Subcutaneous adipose tissue (tissue), 4 donors: ENCODE data around the gene MLIP. TPM values are rescaled to one million over a fixed set of nuclear protein-coding genes. Genes with fewer than 3 reads are reported as not detected.

Experiments used
- total RNA-seq, 4 donors: library from RNA; depleted of rRNA; stranded (reverse); fragments of >200 nt; gene quantifications; one replicate each; pipeline ENCODE4 v1.1.0, GENCODE V29; 2016
- TF ChIP-seq, protein P1 (sequence below): fragments of 450-650 bp; IDR thresholded peaks from one replicate; pipeline ENCODE4 v1.5.1; 2016; ENCODE audit warnings: low read depth, mild to moderate bottlenecking, control low read depth, antibody characterized with exemption, moderate library complexity

The MLIP gene
- total RNA-seq, 4 donors from 2014 or later: 0.51 to 10.1 (median 4.6) TPM

DNA sequence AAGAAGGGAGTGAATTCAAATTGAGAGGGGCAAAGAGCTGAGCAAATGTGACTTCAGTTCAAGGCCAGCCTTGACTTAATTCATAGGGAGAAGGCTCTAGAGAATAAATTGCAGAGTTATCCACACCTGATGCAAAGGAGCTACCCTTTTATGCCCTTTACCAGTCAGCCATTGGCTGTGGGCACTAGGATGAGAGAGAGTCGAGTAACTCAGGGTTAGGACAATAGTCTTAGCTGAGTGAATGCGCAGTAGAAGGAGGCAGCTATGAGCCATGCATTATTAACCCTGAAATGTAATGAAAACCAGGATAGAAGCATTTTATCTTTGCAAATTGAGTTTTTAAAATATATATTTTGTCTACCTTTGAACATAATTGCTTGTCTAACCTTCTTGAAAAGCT is 134.0 kb downstream of the MLIP start:
- TF ChIP-seq, protein P1, sequence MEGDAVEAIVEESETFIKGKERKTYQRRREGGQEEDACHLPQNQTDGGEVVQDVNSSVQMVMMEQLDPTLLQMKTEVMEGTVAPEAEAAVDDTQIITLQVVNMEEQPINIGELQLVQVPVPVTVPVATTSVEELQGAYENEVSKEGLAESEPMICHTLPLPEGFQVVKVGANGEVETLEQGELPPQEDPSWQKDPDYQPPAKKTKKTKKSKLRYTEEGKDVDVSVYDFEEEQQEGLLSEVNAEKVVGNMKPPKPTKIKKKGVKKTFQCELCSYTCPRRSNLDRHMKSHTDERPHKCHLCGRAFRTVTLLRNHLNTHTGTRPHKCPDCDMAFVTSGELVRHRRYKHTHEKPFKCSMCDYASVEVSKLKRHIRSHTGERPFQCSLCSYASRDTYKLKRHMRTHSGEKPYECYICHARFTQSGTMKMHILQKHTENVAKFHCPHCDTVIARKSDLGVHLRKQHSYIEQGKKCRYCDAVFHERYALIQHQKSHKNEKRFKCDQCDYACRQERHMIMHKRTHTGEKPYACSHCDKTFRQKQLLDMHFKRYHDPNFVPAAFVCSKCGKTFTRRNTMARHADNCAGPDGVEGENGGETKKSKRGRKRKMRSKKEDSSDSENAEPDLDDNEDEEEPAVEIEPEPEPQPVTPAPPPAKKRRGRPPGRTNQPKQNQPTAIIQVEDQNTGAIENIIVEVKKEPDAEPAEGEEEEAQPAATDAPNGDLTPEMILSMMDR: no peak

DNA sequence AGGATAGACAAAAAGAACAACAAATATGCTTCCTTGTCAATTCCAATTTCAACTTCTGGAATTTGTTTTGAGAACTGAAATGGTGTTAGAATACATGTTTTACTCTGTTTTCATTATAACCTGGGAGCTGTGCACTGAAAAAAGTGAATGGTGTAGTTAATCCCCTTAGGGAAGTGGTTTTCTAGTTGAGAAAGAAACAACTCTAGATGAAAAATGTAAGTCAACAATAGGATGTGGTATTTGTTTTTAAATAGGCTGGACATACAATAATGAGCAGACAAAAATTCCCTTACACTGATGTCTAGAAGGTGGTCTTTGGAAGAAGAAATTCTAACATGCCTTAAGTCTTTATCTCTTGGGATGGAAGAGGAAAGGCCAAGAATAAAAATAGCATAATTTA is 137.1 kb downstream of the MLIP start:
- TF ChIP-seq, protein P1: no peak

DNA sequence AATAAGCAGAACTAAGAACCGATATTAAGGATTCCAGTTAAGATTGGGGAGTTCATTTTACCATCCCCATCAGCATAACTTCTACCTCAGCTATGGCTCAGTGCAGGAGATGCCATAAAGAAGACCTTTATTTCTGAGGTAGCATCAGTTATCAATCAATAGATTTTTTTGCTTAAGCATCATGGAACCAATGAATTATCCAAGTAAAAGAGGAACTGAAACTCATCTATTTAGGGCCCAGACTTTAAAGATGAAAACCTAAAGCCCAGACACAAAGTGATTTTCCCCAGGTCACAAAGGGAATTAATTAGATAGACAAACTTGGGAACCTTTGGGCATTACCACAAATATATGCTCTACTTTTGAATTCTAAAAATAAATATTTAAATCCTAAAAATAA is 137.8 kb downstream of the MLIP start:
- TF ChIP-seq, protein P1: no peak

DNA sequence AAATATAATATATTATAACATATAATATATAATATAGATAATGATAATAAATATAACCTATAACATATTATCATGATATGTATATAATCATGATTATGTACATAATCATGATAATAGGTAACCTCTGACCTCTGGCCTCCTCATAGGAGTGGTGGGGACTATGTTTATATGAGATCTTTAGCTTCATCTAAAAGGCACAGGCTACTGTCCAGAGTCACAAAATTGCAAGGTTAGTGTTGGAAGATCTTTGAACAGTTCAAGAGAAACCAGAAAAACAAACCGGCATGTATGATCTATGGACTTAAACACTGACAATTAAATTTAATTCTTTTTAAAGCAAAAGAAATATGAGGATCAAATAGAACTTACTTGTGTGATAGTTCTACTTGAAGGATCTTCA is 141.3 kb downstream of the MLIP start:
- TF ChIP-seq, protein P1: no peak

DNA sequence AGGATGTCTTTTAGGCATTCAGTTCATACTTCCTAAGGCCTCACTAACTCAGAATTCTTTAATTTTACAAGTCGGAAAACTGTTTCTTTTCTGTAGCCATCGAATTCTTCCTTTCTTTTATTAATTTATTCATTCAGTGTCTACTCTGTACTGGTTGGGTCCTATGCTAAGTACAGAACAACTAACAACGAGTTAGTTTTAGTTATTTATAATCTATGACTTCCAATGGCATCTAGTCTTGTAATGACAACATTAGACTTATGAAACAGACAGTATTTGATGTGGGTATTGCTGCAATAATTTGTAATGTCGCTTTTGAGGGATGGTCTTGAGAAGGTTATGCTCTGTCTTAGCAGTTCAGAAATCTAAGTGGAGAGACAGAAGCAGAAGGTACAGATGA is 141.7 kb downstream of the MLIP start:
- TF ChIP-seq, protein P1: no peak

DNA sequence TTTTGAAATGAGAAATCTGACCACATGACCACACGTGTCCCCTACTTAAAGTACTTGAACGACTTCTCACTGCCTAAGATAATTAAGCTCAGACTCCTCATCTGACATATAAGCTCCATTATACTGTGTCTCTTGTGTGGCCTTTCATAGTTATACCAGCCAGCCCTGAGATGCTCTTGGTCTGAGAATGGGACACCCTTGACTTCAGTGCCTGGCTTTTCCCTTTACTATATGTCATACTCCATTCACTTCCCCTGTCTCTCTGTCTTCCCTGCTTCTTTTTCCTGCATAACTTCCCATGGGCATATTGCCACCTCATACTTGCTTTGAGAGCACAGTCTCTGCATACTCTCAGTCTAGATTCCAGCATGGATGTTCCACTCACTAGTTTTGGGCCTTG is 143.6 kb downstream of the MLIP start:
- TF ChIP-seq, protein P1: no peak

DNA sequence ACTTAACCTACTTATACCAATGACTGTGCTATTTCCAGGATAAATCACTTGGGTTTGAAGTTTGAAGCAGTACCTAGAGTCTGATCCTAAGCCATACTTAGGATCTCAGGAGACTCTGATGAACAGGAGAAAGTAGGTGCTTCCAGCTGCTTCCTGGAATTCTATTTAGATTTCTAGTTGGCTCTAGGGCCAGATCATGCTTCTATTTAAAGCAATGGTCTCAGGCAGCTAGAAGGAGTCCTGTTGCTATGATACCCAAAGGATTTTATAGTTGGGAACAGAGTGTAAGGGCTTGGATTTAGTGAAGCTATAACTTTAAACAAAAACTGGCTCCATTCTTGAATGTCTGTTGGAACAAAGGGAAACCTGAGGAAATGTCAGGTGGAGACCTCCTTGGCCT is 144.6 kb downstream of the MLIP start:
- TF ChIP-seq, protein P1: no peak
